T-cell (primary cell): ENCODE results near the gene PRODH2. TPM values are rescaled to one million over a fixed set of nuclear protein-coding genes. Genes with fewer than 3 reads are reported as not detected.

ENCODE experiments used
- ATAC-seq, 4 experiments: fragments of 200-7000 bp in 3 of 4; fragments of 150-1000 bp in 1 of 4; cut with Tn5 transposase; replicated peaks in 1 of 4; 1 replicate in 3 of 4; 2 replicates in 1 of 4; pipeline ENCODE4 v1.10.0; 2021; ENCODE audit warnings: moderate library complexity in 3 of 4, mild to moderate bottlenecking in 2 of 4, moderate number of reproducible peaks in 1 of 4
- CTCF ChIA-PET, 2 donors: fragments of 300-600 bp; sonication (Branson Sonifier 250); formaldehyde crosslinking; loops; one replicate each; lab custom pipeline; 2022; ENCODE audit warnings: antibody characterized with exemption in 2 of 2; lab: Charles Lee
- POLR2A ChIA-PET, 2 donors: fragments of 300-600 bp; sonication (Branson Sonifier 250); formaldehyde crosslinking; loops; one replicate each; lab custom pipeline; 2022; ENCODE audit warnings: antibody characterized with exemption in 2 of 2; lab: Charles Lee
- DNase-seq, 35 experiments: peaks; one replicate each; pipeline versions ENCODE4 v3.0.0 to v3.0.0-alpha.2; 2013 to 2023
- H3K27ac ChIP-seq: one replicate; pipeline ENCODE4 v1.5.1; 2013; ENCODE audit warnings: low read length
- H3K27me3 ChIP-seq, 2 experiments: replicated peaks in 1 of 2; 1 replicate in 1 of 2; 2 replicates in 1 of 2; pipeline versions ENCODE4 v1.6.1 to v1.7.0; 2013; ENCODE audit warnings: low read length in 1 of 2, mixed read lengths in 1 of 2; ENCODE audit not compliant: control insufficient read depth in 2 of 2, insufficient read depth in 2 of 2; ENCODE audit errors: extremely low read depth in 1 of 2
- H3K36me3 ChIP-seq, 2 donors: 1 replicate in 1 of 2; 2 replicates in 1 of 2; pipeline versions ENCODE4 v1.6.1 to v1.7.0; 2013; ENCODE audit warnings: low read length in 1 of 2; ENCODE audit not compliant: control insufficient read depth in 2 of 2, insufficient read depth in 1 of 2; ENCODE audit errors: extremely low read depth in 1 of 2
- H3K4me1 ChIP-seq, 2 experiments: 1 replicate in 1 of 2; 2 replicates in 1 of 2; pipeline versions ENCODE4 v1.6.1 to v1.7.0; 2013; ENCODE audit warnings: low read length in 2 of 2, mixed read lengths in 1 of 2; ENCODE audit not compliant: insufficient read depth in 2 of 2, control insufficient read depth in 1 of 2; ENCODE audit errors: extremely low read depth in 1 of 2
- H3K4me3 ChIP-seq, 2 donors: 1 replicate in 1 of 2; 2 replicates in 1 of 2; pipeline versions ENCODE4 v1.5.1 to v1.7.0; 2013; ENCODE audit warnings: mild to moderate bottlenecking in 2 of 2, low read length in 1 of 2, moderate library complexity in 1 of 2; ENCODE audit not compliant: control insufficient read depth in 1 of 2; ENCODE audit errors: extremely low read depth in 1 of 2
- H3K9me3 ChIP-seq: 2 replicates; pipeline ENCODE4 v1.7.0; 2013
- H3K27ac Mint-ChIP-seq, 2 donors: one replicate each; pipeline ENCODE4 v1.8.0; 2020 to 2021; ENCODE audit warnings: mild to moderate bottlenecking in 2 of 2, mixed read lengths in 2 of 2
- H3K27me3 Mint-ChIP-seq, 2 donors: one replicate each; pipeline ENCODE4 v1.8.0; 2021 to 2022; ENCODE audit warnings: mixed read lengths in 2 of 2
- H3K36me3 Mint-ChIP-seq: one replicate; pipeline ENCODE4 v1.8.0; 2021; ENCODE audit warnings: mixed read lengths
- H3K4me1 Mint-ChIP-seq, 3 donors: one replicate each; pipeline ENCODE4 v1.8.0; 2020 to 2022; ENCODE audit warnings: mixed read lengths in 3 of 3, mild to moderate bottlenecking in 1 of 3
- H3K4me3 Mint-ChIP-seq, 3 donors: one replicate each; pipeline ENCODE4 v1.8.0; 2020 to 2022; ENCODE audit warnings: mild to moderate bottlenecking in 3 of 3, mixed read lengths in 3 of 3, moderate library complexity in 3 of 3
- H3K9me3 Mint-ChIP-seq, 3 donors: one replicate each; pipeline ENCODE4 v1.8.0; 2020 to 2022; ENCODE audit warnings: mixed read lengths in 3 of 3
- WGBS: methylation state at CpG from one replicate; pipeline ENCODE4 v1.1.5; 2013; ENCODE audit warnings: missing lambda C conversion rate; ENCODE audit not compliant: insufficient coverage; 5-methylcytosine and 5-hydroxymethylcytosine counted together
- total RNA-seq, 35 experiments: library from RNA in 6 of 35; stranded (reverse) in 6 of 35; fragments of 120-200 nt in 1 of 35; gene quantifications; one replicate each; pipeline versions ENCODE4 v1.2.1 to v1.2.4 and lab custom pipeline; 2013 to 2026

The PRODH2 gene
- total RNA-seq, 5 donors from 2014 or later (not counting 1 experiment from before 2014, with no cell fraction given): not detected

- Mint-ChIP-seq H3K4me1 (peaks cover 29 to 43% (median 42%) of the 10 kb centered on the region in 3 donors), H3K9me3 (no peaks in the 10 kb centered on the region), H3K27ac (no peak overlapping the region), H3K27me3 (peaks cover 7 to 10% of the 10 kb centered on the region in 2 donors), H3K36me3 (peaks cover 12% of the 10 kb centered on the region), H3K4me3 (no peak overlapping the region)
- no peak overlapping the region for H3K4me3 ChIP-seq
- peaks cover 0 to 21% of the 10 kb centered on the region in 2 experiments for H3K27me3 ChIP-seq
- H3K27ac ChIP-seq: no peak overlapping the region
- H3K36me3 ChIP-seq: peaks cover 3 to 27% of the 10 kb centered on the region in 2 donors
- 96% methylated on average over 12 of the region's 20 CpGs for WGBS
- ChIA-PET POLR2A (no interaction called here), CTCF (interaction anchor here in 1 of 2 donors (0.6 kb wide), 1 partner anchor 46 kb away, joined by 3 read pairs; no protein-coding TSS in a partner anchor)
- H3K9me3 ChIP-seq: no peaks in the 10 kb centered on the region
- ATAC-seq (no peak), DNase-seq (no peak)
- peaks cover 23 to 48% of the 10 kb centered on the region in 2 experiments for H3K4me1 ChIP-seq
These were observed 59.8 kb downstream of the PRODH2 start for GRCh38 chr19:35752746-35753350.

DNA sequence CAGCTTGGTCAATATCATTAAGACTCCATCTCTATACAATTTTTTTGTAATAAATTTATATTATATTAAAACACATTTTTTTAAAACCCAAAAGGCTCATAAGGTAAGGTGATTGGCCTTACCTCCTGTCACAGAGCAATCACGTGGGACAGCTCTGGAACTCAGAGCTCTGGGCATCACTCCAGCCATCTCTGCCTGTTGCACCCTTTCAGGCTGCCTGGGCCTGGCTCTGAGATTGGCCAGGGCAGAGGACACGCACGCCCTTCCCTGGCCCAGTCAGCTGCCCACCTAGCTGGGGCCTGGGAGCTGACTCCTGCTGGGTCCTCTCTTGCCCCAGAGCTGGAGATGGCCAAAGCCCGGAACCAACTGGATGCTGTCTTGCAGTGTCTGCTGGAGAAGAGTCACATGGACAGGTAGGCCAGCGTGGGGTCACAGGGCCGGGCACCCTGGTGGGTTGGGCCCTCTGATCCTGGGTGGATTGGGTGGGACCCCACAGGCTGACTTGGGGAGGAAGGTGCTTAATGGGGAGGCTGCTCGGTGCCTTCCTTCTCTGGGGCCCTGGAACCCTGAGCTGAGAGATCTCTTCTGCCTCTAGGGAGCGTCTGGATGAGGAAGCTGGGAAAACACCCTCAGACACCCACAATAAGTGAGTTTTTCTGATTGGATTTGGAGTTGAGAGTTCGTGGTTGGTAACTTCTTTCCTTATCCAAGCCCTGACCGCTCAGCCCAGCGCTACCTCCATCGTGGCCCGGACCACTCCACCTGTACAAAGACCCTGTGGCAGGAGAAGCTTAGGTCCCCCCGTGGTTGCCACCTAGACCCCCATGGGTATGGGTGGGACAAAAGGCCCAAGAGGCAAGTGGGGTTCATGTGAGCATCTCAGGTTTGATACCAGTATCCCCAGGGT lies 60.6 kb downstream of the PRODH2 start:
- peaks cover 0 to 17% of the 10 kb centered on the region in 2 experiments for H3K27me3 ChIP-seq
- H3K27me3 Mint-ChIP-seq: peaks cover 7 to 10% of the 10 kb centered on the region in 2 donors
- H3K36me3 Mint-ChIP-seq: peaks cover 13% of the 10 kb centered on the region
- DNase-seq (no peak), ATAC-seq (no peak)
- peaks cover 19 to 45% of the 10 kb centered on the region in 2 experiments for H3K4me1 ChIP-seq
- POLR2A ChIA-PET: no interaction called here
- H3K9me3 Mint-ChIP-seq: no peaks in the 10 kb centered on the region
- no peak overlapping the region for H3K4me3 Mint-ChIP-seq
- H3K36me3 ChIP-seq: peaks cover 3 to 27% of the 10 kb centered on the region in 2 donors
- no peaks in the 10 kb centered on the region for H3K9me3 ChIP-seq
- no peak overlapping the region for H3K4me3 ChIP-seq
- H3K27ac Mint-ChIP-seq: no peak overlapping the region
- peaks cover 28 to 42% (median 34%) of the 10 kb centered on the region in 3 donors for H3K4me1 Mint-ChIP-seq
- CTCF ChIA-PET: no interaction called here
- 97% methylated on average over 5 of the region's 14 CpGs for WGBS
- no peak overlapping the region for H3K27ac ChIP-seq

GRCh38 chr19:35750167-35750566 lies 62.5 kb downstream of the PRODH2 start:
- Mint-ChIP-seq H3K27ac (no peak overlapping the region), H3K27me3 (peaks cover 2 to 5% of the 10 kb centered on the region in 2 donors), H3K9me3 (no peaks in the 10 kb centered on the region), H3K4me3 (peak overlapping the region; percentile 25 to 95 (median 54)), H3K4me1 (peaks cover 31 to 47% (median 38%) of the 10 kb centered on the region in 3 donors), H3K36me3 (peaks cover 16% of the 10 kb centered on the region)
- no peaks in the 10 kb centered on the region for H3K9me3 ChIP-seq
- no peak overlapping the region for H3K27ac ChIP-seq
- no peak for DNase-seq
- CTCF ChIA-PET: no interaction called here
- ATAC-seq: no peak
- POLR2A ChIA-PET: interaction anchor here in 1 of 2 donors (0.5 kb wide), 1 partner anchor 108 kb away, joined by 7 read pairs; no protein-coding TSS in a partner anchor
- H3K4me1 ChIP-seq: peaks cover 11 to 42% of the 10 kb centered on the region in 2 experiments
- peaks cover 0 to 5% of the 10 kb centered on the region in 2 experiments for H3K27me3 ChIP-seq
- H3K4me3 ChIP-seq: no peak overlapping the region
- no CpG with 5 or more reads among the region's 5 CpGs for WGBS
- peaks cover 3 to 27% of the 10 kb centered on the region in 2 donors for H3K36me3 ChIP-seq

Other genes starting within 250 kb of the PRODH2 start
- not detected for gene ATP4A, start 249.2 kb downstream of the PRODH2 start, total RNA-seq
- gene PMIS2, start 226.7 kb downstream of the PRODH2 start, total RNA-seq: not detected
- 10 to 100 TPM; 25.5 to 34.1 (median 29.3) TPM for gene HAUS5, start 200.1 kb downstream of the PRODH2 start, total RNA-seq
- gene RBM42, start 183.8 kb downstream of the PRODH2 start, total RNA-seq: 10 to 100 TPM; 37.6 to 74.0 (median 68.4) TPM
- gene ETV2, start 171.1 kb downstream of the PRODH2 start, total RNA-seq: 1 to 10 TPM in 2 of 5 donors, under 1 TPM in 2, not detected in 1; 0.67 to 2.1 (median 1.1) TPM
- gene COX6B1, start 164.5 kb downstream of the PRODH2 start, total RNA-seq: 100 to 1,000 TPM; 199 to 248 (median 225) TPM
- gene UPK1A, start 146.3 kb downstream of the PRODH2 start, total RNA-seq: under 1 TPM in 4 of 5 donors, not detected in 1; 0.20 to 0.56 (median 0.38) TPM
- 1 to 10 TPM; 1.2 to 4.1 (median 2.0) TPM for gene ZBTB32, start 108.3 kb downstream of the PRODH2 start, total RNA-seq
- gene KMT2B, start 94.8 kb downstream of the PRODH2 start, total RNA-seq: 100 to 1,000 TPM in 1 of 5 donors, 10 to 100 TPM in 4; 76.4 to 107 (median 92.5) TPM
- 100 to 1,000 TPM in 2 of 5 donors, 10 to 100 TPM in 3; 54.7 to 123 (median 98.1) TPM for gene IGFLR1, start 70.4 kb downstream of the PRODH2 start, total RNA-seq
- gene U2AF1L4, start 67.4 kb downstream of the PRODH2 start, total RNA-seq: 10 to 100 TPM; 40.2 to 74.1 (median 49.3) TPM
- 10 to 100 TPM; 21.2 to 33.5 (median 24.5) TPM for gene PSENEN, start 67.2 kb downstream of the PRODH2 start, total RNA-seq
- 10 to 100 TPM; 11.8 to 23.6 (median 22.8) TPM for gene LIN37, start 64.3 kb downstream of the PRODH2 start, total RNA-seq
- gene HSPB6, start 55.8 kb downstream of the PRODH2 start, total RNA-seq: under 1 TPM in 3 of 5 donors, not detected in 2; 0.44 to 0.69 (median 0.51) TPM
- gene PROSER3, start 54.7 kb downstream of the PRODH2 start, total RNA-seq: 10 to 100 TPM; 31.3 to 52.1 (median 47.8) TPM
- 10 to 100 TPM; 19.7 to 38.5 (median 22.8) TPM for gene ARHGAP33, start 37.3 kb downstream of the PRODH2 start, total RNA-seq
- under 1 TPM in 2 of 5 donors, not detected in 3; 0.06 to 0.33 TPM for gene NPHS1, start 39.7 kb upstream of the PRODH2 start, total RNA-seq
- under 1 TPM; 0.16 to 0.28 (median 0.25) TPM for gene KIRREL2, start 44.1 kb upstream of the PRODH2 start, total RNA-seq
- 1 to 10 TPM in 1 of 5 donors, under 1 TPM in 3, not detected in 1; 0.15 to 1.3 (median 0.33) TPM for gene APLP1, start 55.7 kb upstream of the PRODH2 start, total RNA-seq
- 10 to 100 TPM; 45.1 to 78.3 (median 51.4) TPM for gene NFKBID, start 87.7 kb upstream of the PRODH2 start, total RNA-seq
- 100 to 1,000 TPM in 2 of 5 donors, 10 to 100 TPM in 3; 60.1 to 165 (median 77.2) TPM for gene HCST, start 89.7 kb upstream of the PRODH2 start, total RNA-seq
- 1 to 10 TPM; 2.3 to 7.0 (median 2.9) TPM for gene TYROBP, start 95.5 kb upstream of the PRODH2 start, total RNA-seq
- gene LRFN3, start 123.5 kb upstream of the PRODH2 start, total RNA-seq: 10 to 100 TPM in 4 of 5 donors, 1 to 10 TPM in 1; 9.2 to 20.8 (median 15.3) TPM
- 10 to 100 TPM; 10.2 to 30.5 (median 27.3) TPM for gene SDHAF1, start 182.3 kb upstream of the PRODH2 start, total RNA-seq
- 1 to 10 TPM; 3.2 to 4.4 (median 3.7) TPM for gene SYNE4, start 196.0 kb upstream of the PRODH2 start, total RNA-seq
- 10 to 100 TPM; 42.6 to 61.4 (median 51.2) TPM for gene ALKBH6, start 201.4 kb upstream of the PRODH2 start, total RNA-seq
- 1 to 10 TPM; 1.4 to 6.2 (median 2.6) TPM for gene CLIP3, start 220.0 kb upstream of the PRODH2 start, total RNA-seq
- gene THAP8, start 241.4 kb upstream of the PRODH2 start, total RNA-seq: 1 to 10 TPM; 2.6 to 8.0 (median 4.7) TPM
- gene WDR62, start 242.1 kb upstream of the PRODH2 start, total RNA-seq: 1 to 10 TPM; 1.3 to 3.3 (median 2.2) TPM